Astrocyte of the cerebellum (primary cell): Measurements from ENCODE around the gene USP49.

Experiments
- DNase-seq: peaks from one replicate; pipeline ENCODE4 v3.0.0-alpha.2; 2011; ENCODE audit warnings: low read depth
- H3K4me3 ChIP-seq: 2 replicates; pipeline ENCODE4 v1.5.1; 2011; ENCODE audit warnings: mild to moderate bottlenecking, low read depth, low read length, moderate library complexity
- in situ Hi-C: cut with HindIII; loops from 2 replicates; pipeline ENCODE4 v1.10.0; 2017; ENCODE audit warnings: low sequenced_read_pairs
- TF ChIP-seq, protein P1 (sequence below): IDR thresholded peaks from 2 replicates; pipeline ENCODE4 v1.5.1; 2012; ENCODE audit warnings: low read length, low read depth, moderate library complexity, mild to moderate bottlenecking; ENCODE audit errors: missing control alignments

USP49 gene

GRCh38 chr6:41741625-41742490 is 153.3 kb downstream of the USP49 start:
- no peak overlapping the region for H3K4me3 ChIP-seq
- in situ Hi-C loops = no loop called here
- no peak for DNase-seq
- TF ChIP-seq, protein P1, sequence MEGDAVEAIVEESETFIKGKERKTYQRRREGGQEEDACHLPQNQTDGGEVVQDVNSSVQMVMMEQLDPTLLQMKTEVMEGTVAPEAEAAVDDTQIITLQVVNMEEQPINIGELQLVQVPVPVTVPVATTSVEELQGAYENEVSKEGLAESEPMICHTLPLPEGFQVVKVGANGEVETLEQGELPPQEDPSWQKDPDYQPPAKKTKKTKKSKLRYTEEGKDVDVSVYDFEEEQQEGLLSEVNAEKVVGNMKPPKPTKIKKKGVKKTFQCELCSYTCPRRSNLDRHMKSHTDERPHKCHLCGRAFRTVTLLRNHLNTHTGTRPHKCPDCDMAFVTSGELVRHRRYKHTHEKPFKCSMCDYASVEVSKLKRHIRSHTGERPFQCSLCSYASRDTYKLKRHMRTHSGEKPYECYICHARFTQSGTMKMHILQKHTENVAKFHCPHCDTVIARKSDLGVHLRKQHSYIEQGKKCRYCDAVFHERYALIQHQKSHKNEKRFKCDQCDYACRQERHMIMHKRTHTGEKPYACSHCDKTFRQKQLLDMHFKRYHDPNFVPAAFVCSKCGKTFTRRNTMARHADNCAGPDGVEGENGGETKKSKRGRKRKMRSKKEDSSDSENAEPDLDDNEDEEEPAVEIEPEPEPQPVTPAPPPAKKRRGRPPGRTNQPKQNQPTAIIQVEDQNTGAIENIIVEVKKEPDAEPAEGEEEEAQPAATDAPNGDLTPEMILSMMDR = no peak

- in situ Hi-C loops = no loop called here
- DNase-seq = no peak
- H3K4me3 ChIP-seq = no peak overlapping the region
- TF ChIP-seq, protein P1 = no peak
Observed at GRCh38 chr6:41740366-41741162, 154.6 kb downstream of the USP49 start.
